ENCODE results near the gene WBP2. TPM values are rescaled to one million over a fixed set of nuclear protein-coding genes. Genes with fewer than 3 reads are reported as not detected.

The WBP2 gene
- total and polyA plus RNA-seq, 2 of the 13 experiments (the other 11 are each of a cell fraction or from before 2014, with no cell fraction given) = 29.2 to 29.5 TPM

DNA sequence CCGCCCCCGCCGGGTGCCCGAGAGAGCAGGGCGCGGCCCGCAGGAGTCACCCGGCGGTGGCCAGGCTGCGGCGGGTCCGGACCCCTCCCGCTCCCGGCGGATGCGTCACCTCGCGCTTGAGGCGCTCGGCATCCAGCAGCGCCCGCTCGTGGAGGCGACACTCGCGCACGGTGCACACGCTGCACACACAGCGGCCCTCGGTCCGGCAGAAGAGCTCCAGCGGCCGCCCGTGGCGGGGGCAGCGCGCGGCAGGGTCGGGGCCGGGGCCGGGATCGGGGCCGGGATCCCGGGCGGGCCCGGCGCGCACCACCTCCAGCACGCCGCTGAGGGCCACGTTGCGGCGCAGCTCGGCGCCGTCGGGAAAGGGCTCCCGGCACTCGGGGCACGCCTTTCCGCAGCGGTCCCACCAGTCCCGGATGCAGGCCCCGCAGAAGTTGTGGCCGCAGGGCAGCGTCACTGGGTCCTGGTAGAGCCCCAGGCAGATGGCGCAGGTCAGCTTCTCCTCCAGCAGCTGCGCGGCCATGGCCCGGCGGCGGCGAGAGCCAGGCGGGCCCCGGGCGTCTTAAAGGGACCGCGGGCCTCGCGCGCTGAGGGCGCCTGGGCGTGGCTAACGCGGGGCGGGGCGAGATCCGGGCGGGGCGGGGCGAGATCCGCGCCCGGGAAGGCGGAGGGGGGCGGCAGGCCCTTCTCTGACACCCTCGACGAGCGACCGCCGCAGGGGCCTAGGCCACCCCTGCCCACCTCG, 41.5 kb upstream of the WBP2 start, which contains the start of gene TRIM65 (continued):
- TF ChIP-seq SMAD9 (CRISPR knock-in tag; IDR thresholded peaks at IDR 0.05) = no peak
- no peak for TF ChIP-seq SMAD3 (CRISPR knock-in tag; IDR thresholded peaks at IDR 0.05)
- peak; percentile 49; the same call in 1 of the 2 replicates for TF ChIP-seq MAF1 (CRISPR knock-in tag; IDR thresholded peaks at IDR 0.05; ENCODE audit: borderline replicate concordance)
- TF ChIP-seq ZBTB7B (CRISPR knock-in tag; IDR thresholded peaks at IDR 0.05) = 0 out of 2 replicates have a peak, but pooled peaks have one; percentile 38
- TF ChIP-seq SMC3 (IDR thresholded peaks at IDR 0.05; ENCODE audit: low read length) = no peak
- TF ChIP-seq HMGA1 (CRISPR knock-in tag; conservative IDR thresholded peaks at IDR 0.05) = no peak
- TF ChIP-seq, protein P1, sequence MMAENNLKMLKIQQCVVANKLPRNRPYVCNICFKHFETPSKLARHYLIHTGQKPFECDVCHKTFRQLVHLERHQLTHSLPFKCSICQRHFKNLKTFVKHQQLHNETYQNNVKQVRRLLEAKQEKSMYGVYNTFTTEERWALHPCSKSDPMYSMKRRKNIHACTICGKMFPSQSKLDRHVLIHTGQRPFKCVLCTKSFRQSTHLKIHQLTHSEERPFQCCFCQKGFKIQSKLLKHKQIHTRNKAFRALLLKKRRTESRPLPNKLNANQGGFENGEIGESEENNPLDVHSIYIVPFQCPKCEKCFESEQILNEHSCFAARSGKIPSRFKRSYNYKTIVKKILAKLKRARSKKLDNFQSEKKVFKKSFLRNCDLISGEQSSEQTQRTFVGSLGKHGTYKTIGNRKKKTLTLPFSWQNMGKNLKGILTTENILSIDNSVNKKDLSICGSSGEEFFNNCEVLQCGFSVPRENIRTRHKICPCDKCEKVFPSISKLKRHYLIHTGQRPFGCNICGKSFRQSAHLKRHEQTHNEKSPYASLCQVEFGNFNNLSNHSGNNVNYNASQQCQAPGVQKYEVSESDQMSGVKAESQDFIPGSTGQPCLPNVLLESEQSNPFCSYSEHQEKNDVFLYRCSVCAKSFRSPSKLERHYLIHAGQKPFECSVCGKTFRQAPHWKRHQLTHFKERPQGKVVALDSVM (CRISPR knock-in tag; IDR thresholded peaks at IDR 0.05) = no peak
- TF ChIP-seq, protein P2, sequence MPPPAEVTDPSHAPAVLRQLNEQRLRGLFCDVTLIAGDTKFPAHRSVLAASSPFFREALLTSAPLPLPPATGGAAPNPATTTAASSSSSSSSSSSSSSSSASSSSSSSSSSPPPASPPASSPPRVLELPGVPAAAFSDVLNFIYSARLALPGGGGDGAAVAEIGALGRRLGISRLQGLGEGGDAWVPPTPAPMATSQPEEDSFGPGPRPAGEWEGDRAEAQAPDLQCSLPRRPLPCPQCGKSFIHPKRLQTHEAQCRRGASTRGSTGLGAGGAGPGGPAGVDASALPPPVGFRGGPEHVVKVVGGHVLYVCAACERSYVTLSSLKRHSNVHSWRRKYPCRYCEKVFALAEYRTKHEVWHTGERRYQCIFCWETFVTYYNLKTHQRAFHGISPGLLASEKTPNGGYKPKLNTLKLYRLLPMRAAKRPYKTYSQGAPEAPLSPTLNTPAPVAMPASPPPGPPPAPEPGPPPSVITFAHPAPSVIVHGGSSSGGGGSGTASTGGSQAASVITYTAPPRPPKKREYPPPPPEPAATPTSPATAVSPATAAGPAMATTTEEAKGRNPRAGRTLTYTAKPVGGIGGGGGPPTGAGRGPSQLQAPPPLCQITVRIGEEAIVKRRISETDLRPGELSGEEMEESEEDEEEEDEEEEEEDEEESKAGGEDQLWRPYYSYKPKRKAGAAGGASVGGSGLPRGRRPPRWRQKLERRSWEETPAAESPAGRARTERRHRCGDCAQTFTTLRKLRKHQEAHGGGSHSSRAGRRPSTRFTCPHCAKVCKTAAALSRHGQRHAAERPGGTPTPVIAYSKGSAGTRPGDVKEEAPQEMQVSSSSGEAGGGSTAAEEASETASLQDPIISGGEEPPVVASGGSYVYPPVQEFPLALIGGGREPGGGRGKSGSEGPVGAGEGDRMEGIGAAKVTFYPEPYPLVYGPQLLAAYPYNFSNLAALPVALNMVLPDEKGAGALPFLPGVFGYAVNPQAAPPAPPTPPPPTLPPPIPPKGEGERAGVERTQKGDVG (CRISPR knock-in tag; IDR thresholded peaks at IDR 0.05; ENCODE audit: borderline replicate concordance) = peak; percentile 27; the same call in 1 of the 2 replicates
- peak; percentile 91 for TF ChIP-seq TOPORS (CRISPR knock-in tag; IDR thresholded peaks at IDR 0.05)
- no peak for TF ChIP-seq RXRB (CRISPR knock-in tag; IDR thresholded peaks at IDR 0.05; ENCODE audit: borderline replicate concordance)
- no peak; the same call in none of the 2 replicates for TF ChIP-seq BHLHE40 (IDR thresholded peaks at IDR 0.05; ENCODE audit: low read length)
- TF ChIP-seq, protein P3, sequence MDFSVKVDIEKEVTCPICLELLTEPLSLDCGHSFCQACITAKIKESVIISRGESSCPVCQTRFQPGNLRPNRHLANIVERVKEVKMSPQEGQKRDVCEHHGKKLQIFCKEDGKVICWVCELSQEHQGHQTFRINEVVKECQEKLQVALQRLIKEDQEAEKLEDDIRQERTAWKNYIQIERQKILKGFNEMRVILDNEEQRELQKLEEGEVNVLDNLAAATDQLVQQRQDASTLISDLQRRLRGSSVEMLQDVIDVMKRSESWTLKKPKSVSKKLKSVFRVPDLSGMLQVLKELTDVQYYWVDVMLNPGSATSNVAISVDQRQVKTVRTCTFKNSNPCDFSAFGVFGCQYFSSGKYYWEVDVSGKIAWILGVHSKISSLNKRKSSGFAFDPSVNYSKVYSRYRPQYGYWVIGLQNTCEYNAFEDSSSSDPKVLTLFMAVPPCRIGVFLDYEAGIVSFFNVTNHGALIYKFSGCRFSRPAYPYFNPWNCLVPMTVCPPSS (IDR thresholded peaks at IDR 0.05) = no peak
- TF ChIP-seq MEIS1 (CRISPR knock-in tag; IDR thresholded peaks at IDR 0.05; ENCODE audit: borderline replicate concordance) = no peak; the same call in 1 of the 2 replicates
- peak; percentile 88; the same call in 1 of the 2 replicates for TF ChIP-seq ZNF674 (CRISPR knock-in tag; IDR thresholded peaks at IDR 0.05; ENCODE audit: low read depth)
- TF ChIP-seq MAFG (CRISPR knock-in tag; IDR thresholded peaks at IDR 0.05) = no peak
- TF ChIP-seq, protein P4, sequence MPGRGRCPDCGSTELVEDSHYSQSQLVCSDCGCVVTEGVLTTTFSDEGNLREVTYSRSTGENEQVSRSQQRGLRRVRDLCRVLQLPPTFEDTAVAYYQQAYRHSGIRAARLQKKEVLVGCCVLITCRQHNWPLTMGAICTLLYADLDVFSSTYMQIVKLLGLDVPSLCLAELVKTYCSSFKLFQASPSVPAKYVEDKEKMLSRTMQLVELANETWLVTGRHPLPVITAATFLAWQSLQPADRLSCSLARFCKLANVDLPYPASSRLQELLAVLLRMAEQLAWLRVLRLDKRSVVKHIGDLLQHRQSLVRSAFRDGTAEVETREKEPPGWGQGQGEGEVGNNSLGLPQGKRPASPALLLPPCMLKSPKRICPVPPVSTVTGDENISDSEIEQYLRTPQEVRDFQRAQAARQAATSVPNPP (CRISPR knock-in tag; IDR thresholded peaks at IDR 0.05) = peak; percentile 64
- TF ChIP-seq IKZF4 (CRISPR knock-in tag; IDR thresholded peaks at IDR 0.05; ENCODE audit: borderline replicate concordance, low read depth, not compliant biosample characterization) = peak; percentile 48
- TF ChIP-seq, protein P5, sequence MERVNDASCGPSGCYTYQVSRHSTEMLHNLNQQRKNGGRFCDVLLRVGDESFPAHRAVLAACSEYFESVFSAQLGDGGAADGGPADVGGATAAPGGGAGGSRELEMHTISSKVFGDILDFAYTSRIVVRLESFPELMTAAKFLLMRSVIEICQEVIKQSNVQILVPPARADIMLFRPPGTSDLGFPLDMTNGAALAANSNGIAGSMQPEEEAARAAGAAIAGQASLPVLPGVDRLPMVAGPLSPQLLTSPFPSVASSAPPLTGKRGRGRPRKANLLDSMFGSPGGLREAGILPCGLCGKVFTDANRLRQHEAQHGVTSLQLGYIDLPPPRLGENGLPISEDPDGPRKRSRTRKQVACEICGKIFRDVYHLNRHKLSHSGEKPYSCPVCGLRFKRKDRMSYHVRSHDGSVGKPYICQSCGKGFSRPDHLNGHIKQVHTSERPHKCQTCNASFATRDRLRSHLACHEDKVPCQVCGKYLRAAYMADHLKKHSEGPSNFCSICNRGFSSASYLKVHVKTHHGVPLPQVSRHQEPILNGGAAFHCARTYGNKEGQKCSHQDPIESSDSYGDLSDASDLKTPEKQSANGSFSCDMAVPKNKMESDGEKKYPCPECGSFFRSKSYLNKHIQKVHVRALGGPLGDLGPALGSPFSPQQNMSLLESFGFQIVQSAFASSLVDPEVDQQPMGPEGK (CRISPR knock-in tag; IDR thresholded peaks at IDR 0.05) = peak; percentile 37; the same call in 1 of the 2 replicates
- TF ChIP-seq ARID2 (CRISPR knock-in tag; IDR thresholded peaks at IDR 0.05; ENCODE audit: borderline replicate concordance) = 0 out of 2 replicates have a peak, but pooled peaks have one; percentile 41

Data from HepG2 (cell line).